GM12878 (cell line): ENCODE measurements around the gene SYTL1. TPM values are rescaled to one million over a fixed set of nuclear protein-coding genes. Genes with fewer than 3 reads are reported as not detected.

Experiments used
- ATAC-seq: fragments of 200-7000 bp; cut with Tn5 transposase; 3 replicates; pipeline ENCODE4 v1.9.1; 2020; ENCODE audit warnings: mild to moderate bottlenecking, moderate library complexity
- BruUV-seq: library from RNA; stranded (reverse); fragments of 400-500 nt; replicated peaks from 2 replicates; lab custom pipeline; 2021; lab: Mats Ljungman, UMichigan
- CTCF ChIA-PET: fragments of 300-600 bp; sonication (Branson Sonifier 250); formaldehyde crosslinking; extraction: SDS; loops from one replicate; lab custom pipeline; 2021; ENCODE audit warnings: inconsistent platforms; lab: Yijun Ruan, JAX
- POLR2A ChIA-PET: fragments of 350-600 bp; formaldehyde crosslinking; extraction: SDS; loops from one replicate; lab custom pipeline; 2021; ENCODE audit warnings: inconsistent platforms; lab: Charles Lee
- RAD21 ChIA-PET: fragments of 300-600 bp; sonication (Branson Sonifier 250); formaldehyde crosslinking; loops from one replicate; lab custom pipeline; 2023; ENCODE audit warnings: antibody characterized with exemption; ENCODE audit not compliant: unreplicated experiment; lab: Charles Lee
- SMC1A ChIA-PET: fragments of 300-600 bp; sonication (Branson Sonifier 250); formaldehyde crosslinking; loops from one replicate; lab custom pipeline; 2023; ENCODE audit not compliant: unreplicated experiment, uncharacterized antibody; lab: Charles Lee
- DNase-seq: peaks from one replicate; pipeline ENCODE4 v3.0.0-alpha.2; 2011; ENCODE audit warnings: low read depth, low spot score
- FAIRE-seq: peaks from 3 replicates; lab custom pipeline; 2011; peaks lifted over from hg19 to GRCh38; lab: Jason Lieb, UNC
- H2AFZ ChIP-seq: 2 replicates; pipeline ENCODE4 v1.6.0; 2011; ENCODE audit warnings: low read depth, low read length, control low read depth; ENCODE audit not compliant: control insufficient read depth
- H3K27ac ChIP-seq: 2 replicates; pipeline ENCODE4 v1.5.1; 2011; ENCODE audit warnings: control low read depth; ENCODE audit not compliant: control insufficient read depth, insufficient read depth
- H3K27me3 ChIP-seq, 2 experiments: replicated peaks in 1 of 2; 2 replicates each; pipeline versions ENCODE4 v1.6.0 to v1.6.1; 2011; ENCODE audit warnings: low read length in 1 of 2; ENCODE audit not compliant: control insufficient read depth in 2 of 2, insufficient read depth in 2 of 2
- H3K36me3 ChIP-seq, 2 experiments: 2 replicates each; pipeline ENCODE4 v1.5.1; 2011; ENCODE audit warnings: low read length in 1 of 2; ENCODE audit not compliant: control insufficient read depth in 2 of 2, insufficient read depth in 2 of 2
- H3K4me1 ChIP-seq: 2 replicates; pipeline ENCODE4 v1.6.1; 2011; ENCODE audit warnings: mild to moderate bottlenecking, low read length, moderate library complexity, mixed read lengths; ENCODE audit not compliant: control insufficient read depth, insufficient read depth
- H3K4me2 ChIP-seq: 2 replicates; pipeline ENCODE4 v1.6.0; 2011; ENCODE audit warnings: control low read depth; ENCODE audit not compliant: control insufficient read depth, insufficient read depth
- H3K4me3 ChIP-seq: fragments of 200-600 bp; sonication (generic); 2 replicates; pipeline ENCODE4 v1.5.1; 2016
- H3K79me2 ChIP-seq: 2 replicates; pipeline ENCODE4 v1.6.0; 2011; ENCODE audit warnings: low read length; ENCODE audit not compliant: control insufficient read depth, insufficient read depth
- H3K9ac ChIP-seq: 2 replicates; pipeline ENCODE4 v1.8.0; 2011; ENCODE audit warnings: low read length, control low read depth, mixed read lengths; ENCODE audit not compliant: control insufficient read depth, insufficient read depth
- H3K9me3 ChIP-seq: replicated peaks from 3 replicates; pipeline ENCODE4 v1.5.1; 2011; ENCODE audit warnings: mild to moderate bottlenecking, low read length; ENCODE audit not compliant: control insufficient read depth, insufficient read depth
- H4K20me1 ChIP-seq: 2 replicates; pipeline ENCODE4 v1.6.0; 2011; ENCODE audit not compliant: control insufficient read depth, insufficient read depth
- BACH1 ChIP-seq: fragments of 450-650 bp; IDR thresholded peaks from 2 replicates; pipeline ENCODE4 v1.6.1; 2017; ENCODE audit warnings: mild to moderate bottlenecking, borderline replicate concordance
- CHD2 ChIP-seq: IDR thresholded peaks from 2 replicates; pipeline ENCODE4 v1.6.1; 2011; ENCODE audit warnings: low read depth, low read length, improper control_type of control experiment, borderline replicate concordance
- CREM ChIP-seq: IDR thresholded peaks from 2 replicates; pipeline ENCODE4 v1.6.1; 2014; ENCODE audit warnings: antibody characterized with exemption, low read depth
- CTCF ChIP-seq, 3 experiments: IDR thresholded peaks in 2 of 3; conservative IDR thresholded peaks in 1 of 3; 2 replicates each; pipeline ENCODE4 v1.5.1; 2011; ENCODE audit warnings: low read depth in 3 of 3, low read length in 3 of 3, mild to moderate bottlenecking in 3 of 3, control low read depth in 2 of 3, moderate library complexity in 2 of 3, inconsistent platforms in 1 of 3, mixed read lengths in 1 of 3; ENCODE audit not compliant: control insufficient read depth in 2 of 3, insufficient read depth in 1 of 3; ENCODE audit errors: extremely low read depth in 1 of 3
- EP300 ChIP-seq, 2 experiments: fragments of 150-350 bp in 1 of 2; IDR thresholded peaks; 2 replicates each; pipeline ENCODE4 v1.6.1; 2011 to 2012; ENCODE audit warnings: low read depth in 2 of 2, low read length in 2 of 2, borderline replicate concordance in 1 of 2, improper control_type of control experiment in 1 of 2, inconsistent platforms in 1 of 2; ENCODE audit not compliant: control insufficient read depth in 1 of 2
- ETV6 ChIP-seq, 2 experiments: fragments of 450-650 bp in 1 of 2; IDR thresholded peaks in 1 of 2; conservative IDR thresholded peaks in 1 of 2; 2 replicates each; pipeline ENCODE4 v1.6.1; 2014; ENCODE audit warnings: antibody characterized with exemption in 1 of 2, borderline replicate concordance in 1 of 2, low read depth in 1 of 2, mild to moderate bottlenecking in 1 of 2, moderate library complexity in 1 of 2
- HCFC1 ChIP-seq: fragments of 150-350 bp; IDR thresholded peaks from 2 replicates; pipeline ENCODE4 v1.6.1; 2014; ENCODE audit warnings: low read length
- MXI1 ChIP-seq: fragments of 150-350 bp; IDR thresholded peaks from 2 replicates; pipeline ENCODE4 v1.6.1; 2011; ENCODE audit warnings: low read depth, mild to moderate bottlenecking, inconsistent platforms, low read length, improper control_type of control experiment
- RAD21 ChIP-seq: IDR thresholded peaks from 2 replicates; pipeline ENCODE4 v1.6.1; 2011; ENCODE audit warnings: mild to moderate bottlenecking, low read depth, low read length, moderate library complexity; ENCODE audit not compliant: insufficient read depth
- RB1 ChIP-seq: fragments of 450-650 bp; formaldehyde crosslinking; IDR thresholded peaks from 2 replicates; pipeline ENCODE4 v1.6.1; 2017; ENCODE audit warnings: mild to moderate bottlenecking, borderline replicate concordance
- RFX5 ChIP-seq: IDR thresholded peaks from 2 replicates; pipeline ENCODE4 v1.6.1; 2011; ENCODE audit warnings: low read depth, low read length, improper control_type of control experiment
- SMAD5 ChIP-seq: IDR thresholded peaks from 2 replicates; pipeline ENCODE4 v1.6.1; 2016; ENCODE audit warnings: antibody characterized with exemption, low read depth
- SMC3 ChIP-seq: IDR thresholded peaks from 2 replicates; pipeline ENCODE4 v1.6.1; 2011; ENCODE audit warnings: low read length, improper control_type of control experiment, borderline replicate concordance
- YY1 ChIP-seq: IDR thresholded peaks from 2 replicates; pipeline ENCODE4 v1.6.1; 2011; ENCODE audit warnings: low read depth, mild to moderate bottlenecking, low read length
- ZNF384 ChIP-seq: IDR thresholded peaks from 2 replicates; pipeline ENCODE4 v1.6.1; 2012; ENCODE audit warnings: low read depth, mild to moderate bottlenecking, low read length, improper control_type of control experiment, borderline replicate concordance
- WGBS: methylation state at CpG from one replicate; pipeline ENCODE4 v1.1.6; 2016; ENCODE audit warnings: low lambda C conversion rate; ENCODE audit not compliant: insufficient replicate concordance, insufficient coverage; ENCODE audit errors: missing lambda C conversion rate; 5-methylcytosine and 5-hydroxymethylcytosine counted together
- in situ Hi-C: fragments of 300-500 bp; cut with MboI; formaldehyde crosslinking; loops from 9 replicates; pipeline ENCODE4 v1.14.3; 2018; ENCODE audit warnings: mixed read lengths
- intact Hi-C: fragments of 100-400 bp; cut with micrococcal nuclease; formaldehyde crosslinking; loops from one replicate; pipeline ENCODE4 v1.14.2; 2022; ENCODE audit not compliant: unreplicated experiment
- polyA plus RNA-seq, 11 experiments: library from polyadenylated mRNA; depleted of rRNA in 4 of 11; unstranded in 6 of 11; stranded (reverse) in 5 of 11; fragments of >200 nt; fragmentation: Nextera tagmentation in 4 of 11; fragmentation: Illumina TruSeq in 1 of 11; extraction: Ambion mirVana in 4 of 11; extraction: Trizol in 1 of 11; gene quantifications; 1 replicate in 1 of 11; 2 replicates in 10 of 11; pipeline versions ENCODE4 v1.2.1 to v1.2.3, GENCODE V29; 2011 to 2016; ENCODE audit warnings: inconsistent platforms in 2 of 11, missing spikeins in 2 of 11, low read depth in 1 of 11
- total RNA-seq, 4 experiments: library from RNA; depleted of rRNA in 3 of 4; stranded (reverse); fragments of >200 nt in 3 of 4; fragmentation: Illumina TruSeq in 1 of 4; extraction: Trizol in 1 of 4; gene quantifications; 2 replicates each; pipeline versions ENCODE4 v1.2.1 to v1.2.3, GENCODE V29; 2013 to 2021

Gene SYTL1
- total and polyA plus RNA-seq, 10 of the 15 experiments (the other 5 are each of a cell fraction or from before 2014, with no cell fraction given) = 0.72 to 45.6 (median 14.8) TPM

GRCh38 chr1:27395441-27396195 lies 53.8 kb downstream of the SYTL1 start:
- Histone ChIP-seq H3K27ac (no peak overlapping the region), H3K4me3 (no peak overlapping the region), H3K36me3 (no peaks in the 10 kb centered on the region), H3K9ac (no peak overlapping the region), H3K4me1 (peaks cover 8% of the 10 kb centered on the region), H3K79me2 (no peaks in the 10 kb centered on the region), H3K9me3 (no peaks in the 10 kb centered on the region), H2AFZ (no peak overlapping the region), H3K27me3 (no peaks in the 10 kb centered on the region), H3K4me2 (no peak overlapping the region), H4K20me1 (no peaks in the 10 kb centered on the region)
- in situ Hi-C loops (loop anchor here (5.0 kb wide), 1 partner anchor 267 kb away; no protein-coding TSS in a partner anchor), intact Hi-C loops (loop anchor here (1.0 to 2.0 kb wide), 2 partner anchors 268 to 293 kb away; no protein-coding TSS in a partner anchor)
- peak; percentile 35 for FAIRE-seq
- peak; percentile 70 for ATAC-seq
- WGBS = 2% methylated on average over 10 of the region's 10 CpGs
- ChIA-PET SMC1A (interaction anchor here (0.6 to 5.6 kb wide), 16 partner anchors 8 to 351 kb away, joined by 3 to 54 read pairs (median 6); partner anchors contain the start of gene AHDC1), POLR2A (interaction anchor here (0.7 to 2.9 kb wide), 4 partner anchors 19 to 273 kb away, joined by 4 to 16 read pairs (median 5); no protein-coding TSS in a partner anchor), CTCF (interaction anchor here (0.6 to 13.5 kb wide), 42 partner anchors 9 to 352 kb away, joined by 3 to 265 read pairs (median 5); partner anchors contain the start of genes AHDC1, CD164L2, FAM76A and MAP3K6), RAD21 (interaction anchor here (0.7 to 4.9 kb wide), 27 partner anchors 9 to 351 kb away, joined by 3 to 103 read pairs (median 4); partner anchors contain the start of gene SYTL1)
- peak; percentile 74; the same call in 1 of the 2 replicates for TF ChIP-seq RB1
- peak; percentile 95 for TF ChIP-seq RAD21
- 0 out of 2 replicates have a peak, but pooled peaks have one; percentile 23 for TF ChIP-seq HCFC1
- peak; percentile 99 for TF ChIP-seq ZNF384
- TF ChIP-seq BACH1 = 0 out of 2 replicates have a peak, but pooled peaks have one; percentile 21
- no peak for TF ChIP-seq CREM
- TF ChIP-seq YY1 = peak; percentile 81
- TF ChIP-seq SMC3 = peak; percentile 93
- no peak for TF ChIP-seq SMAD5
- TF ChIP-seq CTCF (IDR thresholded peaks at IDR 0.05 in 2 of 3, conservative IDR thresholded peaks at IDR 0.05 in 1 of 3; ENCODE audit: control insufficient read depth in 2 of 3, extremely low read depth in 1 of 3, insufficient read depth in 1 of 3, low read depth in 3 of 3, low read length in 3 of 3) = peak; percentile 91 to 95 (median 94)
- peak; percentile 59; the same call in 1 of the 2 replicates for TF ChIP-seq MXI1
- TF ChIP-seq ETV6 (conservative IDR thresholded peaks at IDR 0.05 in 1 of 2, IDR thresholded peaks at IDR 0.05 in 1 of 2; ENCODE audit: borderline replicate concordance in 1 of 2, low read depth in 1 of 2) = no peak
- TF ChIP-seq RFX5 = no peak; the same call in 1 of the 2 replicates
- TF ChIP-seq EP300 (IDR thresholded peaks at IDR 0.05; ENCODE audit: borderline replicate concordance in 1 of 2, control insufficient read depth in 1 of 2, low read depth in 2 of 2, low read length in 2 of 2) = 0 out of 4 replicates have a peak, but pooled peaks of 1 of the 2 experiments have one; percentile 34
- TF ChIP-seq CHD2 = no peak
- no peak for DNase-seq
- BruUV-seq = no TSS peak
